Nephron (organoid): ENCODE results near the gene EFCAB8.

Experiments used
- H3K27ac Mint-ChIP-seq, 3 experiments: 2 replicates each; pipeline ENCODE4 v1.8.0; 2020; ENCODE audit warnings: mixed read lengths in 3 of 3, mild to moderate bottlenecking in 2 of 3, moderate library complexity in 1 of 3
- H3K27me3 Mint-ChIP-seq: 2 replicates; pipeline ENCODE4 v1.8.0; 2021; ENCODE audit warnings: low read depth, mild to moderate bottlenecking, moderate library complexity, mixed read lengths
- H3K36me3 Mint-ChIP-seq: 2 replicates; pipeline ENCODE4 v1.8.0; 2020; ENCODE audit warnings: low read depth, mixed read lengths
- H3K4me1 Mint-ChIP-seq: 2 replicates; pipeline ENCODE4 v1.8.0; 2020; ENCODE audit warnings: mixed read lengths
- H3K4me3 Mint-ChIP-seq, 3 experiments: 2 replicates each; pipeline ENCODE4 v1.8.0; 2020; ENCODE audit warnings: mild to moderate bottlenecking in 3 of 3, mixed read lengths in 3 of 3, moderate library complexity in 2 of 3
- H3K9me3 Mint-ChIP-seq: 2 replicates; pipeline ENCODE4 v1.8.0; 2020; ENCODE audit warnings: mixed read lengths
- CTCF ChIP-seq, 3 experiments: fragments of 200-600 bp; sonication (generic); IDR thresholded peaks; one replicate each; pipeline ENCODE4 v1.5.0; 2021; ENCODE audit warnings: antibody characterized with exemption in 3 of 3; ENCODE audit not compliant: unreplicated experiment in 3 of 3

EFCAB8 gene

GRCh38 chr20:32995802-32996201 lies 137.1 kb downstream of the EFCAB8 start:
- H3K27ac Mint-ChIP-seq = no peak overlapping the region
- H3K27me3 Mint-ChIP-seq = no peaks in the 10 kb centered on the region
- no peaks in the 10 kb centered on the region for H3K36me3 Mint-ChIP-seq
- H3K4me1 Mint-ChIP-seq = no peaks in the 10 kb centered on the region
- no peak for TF ChIP-seq CTCF (IDR thresholded peaks at IDR 0.05; ENCODE audit: unreplicated experiment in 3 of 3)
- no peak overlapping the region for H3K4me3 Mint-ChIP-seq
- peaks cover 11% of the 10 kb centered on the region for H3K9me3 Mint-ChIP-seq

DNA sequence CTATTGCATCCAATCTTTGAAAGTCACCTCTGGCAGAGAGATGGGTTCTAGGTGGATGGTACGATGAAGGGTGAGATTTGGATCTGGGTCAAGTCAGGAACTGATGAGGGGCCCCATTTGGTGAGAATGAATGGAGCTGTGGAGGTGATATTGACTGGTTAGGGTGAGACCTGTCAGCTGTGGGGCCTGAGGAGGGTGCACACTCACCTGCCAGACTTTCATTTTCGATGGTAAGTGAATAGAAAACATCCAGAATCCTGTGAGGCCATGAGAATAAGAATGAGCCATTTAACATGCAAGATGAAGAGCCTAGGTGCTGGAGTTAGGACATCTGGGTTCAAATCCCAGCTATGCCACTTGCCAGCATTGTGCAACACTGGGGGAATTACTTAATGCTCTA lies 138.7 kb downstream of the EFCAB8 start:
- H3K4me1 Mint-ChIP-seq = no peaks in the 10 kb centered on the region
- H3K27ac Mint-ChIP-seq = no peak overlapping the region
- peaks cover 11% of the 10 kb centered on the region for H3K9me3 Mint-ChIP-seq
- H3K36me3 Mint-ChIP-seq = no peaks in the 10 kb centered on the region
- TF ChIP-seq CTCF (IDR thresholded peaks at IDR 0.05; ENCODE audit: unreplicated experiment in 3 of 3) = no peak
- H3K27me3 Mint-ChIP-seq = no peaks in the 10 kb centered on the region
- H3K4me3 Mint-ChIP-seq = no peak overlapping the region

GRCh38 chr20:32999603-33000250 lies 141.0 kb downstream of the EFCAB8 start:
- Mint-ChIP-seq H3K27me3 (no peaks in the 10 kb centered on the region), H3K4me1 (no peaks in the 10 kb centered on the region), H3K27ac (no peak overlapping the region), H3K36me3 (no peaks in the 10 kb centered on the region), H3K4me3 (no peak overlapping the region), H3K9me3 (peaks cover 8% of the 10 kb centered on the region)
- no peak for TF ChIP-seq CTCF (IDR thresholded peaks at IDR 0.05; ENCODE audit: unreplicated experiment in 3 of 3)

GRCh38 chr20:33000802-33001466 lies 142.2 kb downstream of the EFCAB8 start:
- H3K9me3 Mint-ChIP-seq = peaks cover 6% of the 10 kb centered on the region
- no peak overlapping the region for H3K27ac Mint-ChIP-seq
- H3K4me3 Mint-ChIP-seq = no peak overlapping the region
- no peaks in the 10 kb centered on the region for H3K36me3 Mint-ChIP-seq
- TF ChIP-seq CTCF (IDR thresholded peaks at IDR 0.05; ENCODE audit: unreplicated experiment in 3 of 3) = no peak
- no peaks in the 10 kb centered on the region for H3K4me1 Mint-ChIP-seq
- no peaks in the 10 kb centered on the region for H3K27me3 Mint-ChIP-seq

GRCh38 chr20:33002087-33002808 lies 143.5 kb downstream of the EFCAB8 start:
- no peaks in the 10 kb centered on the region for H3K4me1 Mint-ChIP-seq
- peaks cover 4% of the 10 kb centered on the region for H3K9me3 Mint-ChIP-seq
- no peak overlapping the region for H3K27ac Mint-ChIP-seq
- H3K27me3 Mint-ChIP-seq = no peaks in the 10 kb centered on the region
- TF ChIP-seq CTCF (IDR thresholded peaks at IDR 0.05; ENCODE audit: unreplicated experiment in 3 of 3) = no peak
- no peaks in the 10 kb centered on the region for H3K36me3 Mint-ChIP-seq
- H3K4me3 Mint-ChIP-seq = no peak overlapping the region
